Ascending aorta (tissue), 2 donors: Measurements from ENCODE around the gene ALDH16A1. TPM values are rescaled to one million over a fixed set of nuclear protein-coding genes. Genes with fewer than 3 reads are reported as not detected.

Source experiments
- DNase-seq, 2 donors: peaks; one replicate each; pipeline ENCODE4 v3.0.0-alpha.2; 2019; ENCODE audit warnings: low spot score in 2 of 2
- H3K27ac ChIP-seq, 2 donors: fragments of 200-600 bp; sonication (generic); one replicate each; pipeline ENCODE4 v1.5.1; 2016 to 2017; ENCODE audit warnings: mild to moderate bottlenecking in 1 of 2
- H3K27me3 ChIP-seq: fragments of 200-600 bp; sonication (generic); one replicate; pipeline ENCODE4 v1.5.1; 2017
- H3K36me3 ChIP-seq, 2 donors: fragments of 200-600 bp; sonication (generic); one replicate each; pipeline ENCODE4 v1.5.1; 2016
- H3K4me1 ChIP-seq, 2 donors: fragments of 200-600 bp; sonication (generic); one replicate each; pipeline ENCODE4 v1.5.1; 2016 to 2017; ENCODE audit warnings: mild to moderate bottlenecking in 1 of 2
- H3K4me3 ChIP-seq, 2 donors: fragments of 200-600 bp; sonication (generic); one replicate each; pipeline ENCODE4 v1.5.1; 2016 to 2017; ENCODE audit warnings: mild to moderate bottlenecking in 1 of 2
- H3K9me3 ChIP-seq, 2 donors: fragments of 200-600 bp; sonication (generic); one replicate each; pipeline ENCODE4 v1.5.1; 2016
- intact Hi-C: fragments of 100-400 bp; cut with DNase I; formaldehyde crosslinking; loops from one replicate; pipeline ENCODE4 v1.15.1; 2023
- total RNA-seq: library from RNA; depleted of rRNA; stranded (reverse); fragments of >200 nt; gene quantifications from one replicate; pipeline ENCODE4 v1.1.0, GENCODE V29; 2016
- TF ChIP-seq, protein P1 (sequence below), 3 experiments: fragments of 200-600 bp in 2 of 3; fragments of 450-650 bp in 1 of 3; sonication (generic) in 2 of 3; IDR thresholded peaks; one replicate each; pipeline ENCODE4 v1.5.1; 2016 to 2019; ENCODE audit warnings: antibody characterized with exemption in 3 of 3, mild to moderate bottlenecking in 1 of 3, moderate library complexity in 1 of 3

Gene ALDH16A1
- total RNA-seq, 1 donor from 2014 or later, result 27.9 TPM

DNA sequence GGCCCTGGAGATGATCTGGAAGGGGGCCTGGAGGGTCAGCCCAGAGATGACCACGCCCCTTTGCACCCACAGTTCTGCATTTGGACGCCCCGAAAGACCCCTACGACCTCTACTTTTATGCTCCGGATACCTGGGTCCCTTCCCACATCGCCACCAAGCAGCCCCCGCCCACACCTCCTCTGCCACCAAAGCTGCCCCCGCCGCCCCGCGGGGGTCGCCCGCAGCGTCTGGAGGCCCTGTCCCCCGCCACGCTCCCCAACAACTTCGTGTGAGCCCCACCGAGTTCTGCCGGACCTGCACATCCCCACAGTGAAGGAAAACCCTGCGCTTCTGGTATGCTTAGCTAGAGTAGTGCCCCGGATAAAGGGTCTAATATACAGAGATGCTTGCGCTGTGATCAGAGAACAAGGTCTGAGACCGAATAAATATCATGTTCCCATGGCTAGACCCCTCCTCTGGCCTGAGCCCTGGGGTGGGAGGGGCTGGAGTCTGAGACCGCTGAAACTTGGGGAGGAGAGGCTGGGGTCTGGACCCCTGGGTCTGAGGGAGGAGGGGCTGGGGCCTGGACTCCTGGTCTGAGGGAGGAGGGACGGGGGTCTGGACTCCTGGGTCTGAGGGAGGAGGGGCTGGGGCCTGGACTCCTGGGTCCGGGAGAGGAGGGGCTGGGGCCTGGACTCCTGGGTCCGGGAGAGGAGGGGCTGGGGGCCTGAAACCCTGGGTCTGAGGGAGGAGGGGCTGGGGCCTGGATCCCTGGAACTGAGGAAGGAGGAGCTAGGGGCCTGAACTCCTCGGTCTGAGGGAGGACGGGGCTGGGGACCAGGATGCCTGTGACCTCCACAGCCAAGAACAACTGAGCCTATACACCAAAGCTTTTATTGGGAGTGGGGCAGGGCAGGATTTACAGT lies 24.2 kb upstream of the ALDH16A1 start:
- TF ChIP-seq, protein P1, sequence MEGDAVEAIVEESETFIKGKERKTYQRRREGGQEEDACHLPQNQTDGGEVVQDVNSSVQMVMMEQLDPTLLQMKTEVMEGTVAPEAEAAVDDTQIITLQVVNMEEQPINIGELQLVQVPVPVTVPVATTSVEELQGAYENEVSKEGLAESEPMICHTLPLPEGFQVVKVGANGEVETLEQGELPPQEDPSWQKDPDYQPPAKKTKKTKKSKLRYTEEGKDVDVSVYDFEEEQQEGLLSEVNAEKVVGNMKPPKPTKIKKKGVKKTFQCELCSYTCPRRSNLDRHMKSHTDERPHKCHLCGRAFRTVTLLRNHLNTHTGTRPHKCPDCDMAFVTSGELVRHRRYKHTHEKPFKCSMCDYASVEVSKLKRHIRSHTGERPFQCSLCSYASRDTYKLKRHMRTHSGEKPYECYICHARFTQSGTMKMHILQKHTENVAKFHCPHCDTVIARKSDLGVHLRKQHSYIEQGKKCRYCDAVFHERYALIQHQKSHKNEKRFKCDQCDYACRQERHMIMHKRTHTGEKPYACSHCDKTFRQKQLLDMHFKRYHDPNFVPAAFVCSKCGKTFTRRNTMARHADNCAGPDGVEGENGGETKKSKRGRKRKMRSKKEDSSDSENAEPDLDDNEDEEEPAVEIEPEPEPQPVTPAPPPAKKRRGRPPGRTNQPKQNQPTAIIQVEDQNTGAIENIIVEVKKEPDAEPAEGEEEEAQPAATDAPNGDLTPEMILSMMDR (IDR thresholded peaks at IDR 0.05), result no peak
- H3K4me3 ChIP-seq, result no peak overlapping the region
- H3K4me1 ChIP-seq, result peaks cover 0 to 5% of the 10 kb centered on the region in 2 donors
- intact Hi-C loops, result no loop called here
- H3K27me3 ChIP-seq, result peaks cover 32% of the 10 kb centered on the region
- H3K27ac ChIP-seq, result no peak overlapping the region
- no peak for DNase-seq
- no peaks in the 10 kb centered on the region for H3K9me3 ChIP-seq
- H3K36me3 ChIP-seq, result no peaks in the 10 kb centered on the region

- no peak overlapping the region for H3K27ac ChIP-seq
- H3K9me3 ChIP-seq, result no peaks in the 10 kb centered on the region
- intact Hi-C loops, result no loop called here
- peaks cover 39% of the 10 kb centered on the region for H3K27me3 ChIP-seq
- H3K4me1 ChIP-seq, result peaks cover 0 to 5% of the 10 kb centered on the region in 2 donors
- no peak for DNase-seq
- no peaks in the 10 kb centered on the region for H3K36me3 ChIP-seq
- TF ChIP-seq, protein P1 (IDR thresholded peaks at IDR 0.05), result no peak
- no peak overlapping the region for H3K4me3 ChIP-seq
These were observed 22.8 kb upstream of the ALDH16A1 start for GRCh38 chr19:49430172-49430677.

DNA sequence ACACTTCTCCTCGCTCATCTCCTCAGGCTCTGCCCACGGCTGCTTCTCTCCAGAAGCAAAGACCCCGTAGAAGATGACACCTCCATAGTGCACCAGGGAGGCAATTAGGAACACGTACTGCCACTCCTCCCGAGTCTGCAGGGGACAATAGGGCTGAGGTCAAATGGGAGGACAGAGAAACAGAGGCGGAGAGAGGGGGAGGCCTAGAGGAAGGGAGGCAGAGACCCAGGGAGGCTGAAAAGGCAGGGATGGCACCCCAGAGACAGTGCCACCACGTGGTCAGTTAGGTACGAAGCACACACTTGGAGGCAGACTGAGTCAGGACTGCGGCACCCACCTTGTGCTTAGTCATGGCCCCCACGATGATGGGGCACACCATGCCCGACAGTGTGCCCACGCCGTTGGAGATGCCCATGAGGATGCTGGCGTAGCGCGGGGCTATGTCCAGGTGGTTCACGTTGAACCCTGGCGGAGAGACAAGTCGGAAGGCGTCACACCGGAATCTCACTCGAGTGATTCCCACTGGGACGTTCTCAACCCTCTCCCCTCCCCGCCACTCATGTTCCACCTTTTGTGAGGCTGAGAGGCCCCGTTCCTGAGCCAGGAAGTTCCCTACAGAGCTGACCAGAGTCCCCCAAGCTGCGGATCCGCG lies 22.2 kb upstream of the ALDH16A1 start:
- H3K27me3 ChIP-seq, result peaks cover 39% of the 10 kb centered on the region

GRCh38 chr19:49431330-49431749 lies 21.7 kb upstream of the ALDH16A1 start:
- Histone ChIP-seq H3K4me3 (no peak overlapping the region), H3K36me3 (no peaks in the 10 kb centered on the region), H3K9me3 (no peaks in the 10 kb centered on the region), H3K27me3 (peaks cover 39% of the 10 kb centered on the region), H3K27ac (no peak overlapping the region), H3K4me1 (peaks cover 0 to 5% of the 10 kb centered on the region in 2 donors)
- DNase-seq, result no peak
- intact Hi-C loops, result no loop called here
- TF ChIP-seq, protein P1 (IDR thresholded peaks at IDR 0.05), result no peak

More for the DNA sequence above, 22.2 kb upstream of the ALDH16A1 start:
- Histone ChIP-seq H3K27ac (no peak overlapping the region), H3K36me3 (no peaks in the 10 kb centered on the region), H3K9me3 (no peaks in the 10 kb centered on the region), H3K4me3 (no peak overlapping the region), H3K4me1 (peaks cover 0 to 5% of the 10 kb centered on the region in 2 donors)
- TF ChIP-seq, protein P1 (IDR thresholded peaks at IDR 0.05), result no peak
- no peak for DNase-seq
- intact Hi-C loops, result no loop called here

- no peak for DNase-seq
- Histone ChIP-seq H3K4me3 (no peak overlapping the region), H3K9me3 (no peaks in the 10 kb centered on the region), H3K4me1 (peaks cover 0 to 5% of the 10 kb centered on the region in 2 donors), H3K27ac (no peak overlapping the region), H3K27me3 (peaks cover 41% of the 10 kb centered on the region), H3K36me3 (no peaks in the 10 kb centered on the region)
- intact Hi-C loops, result no loop called here
- TF ChIP-seq, protein P1 (IDR thresholded peaks at IDR 0.05), result no peak
These were observed 20.6 kb upstream of the ALDH16A1 start for GRCh38 chr19:49432141-49433073.
